ENCODE measurements around the gene PI4KA.

DNA sequence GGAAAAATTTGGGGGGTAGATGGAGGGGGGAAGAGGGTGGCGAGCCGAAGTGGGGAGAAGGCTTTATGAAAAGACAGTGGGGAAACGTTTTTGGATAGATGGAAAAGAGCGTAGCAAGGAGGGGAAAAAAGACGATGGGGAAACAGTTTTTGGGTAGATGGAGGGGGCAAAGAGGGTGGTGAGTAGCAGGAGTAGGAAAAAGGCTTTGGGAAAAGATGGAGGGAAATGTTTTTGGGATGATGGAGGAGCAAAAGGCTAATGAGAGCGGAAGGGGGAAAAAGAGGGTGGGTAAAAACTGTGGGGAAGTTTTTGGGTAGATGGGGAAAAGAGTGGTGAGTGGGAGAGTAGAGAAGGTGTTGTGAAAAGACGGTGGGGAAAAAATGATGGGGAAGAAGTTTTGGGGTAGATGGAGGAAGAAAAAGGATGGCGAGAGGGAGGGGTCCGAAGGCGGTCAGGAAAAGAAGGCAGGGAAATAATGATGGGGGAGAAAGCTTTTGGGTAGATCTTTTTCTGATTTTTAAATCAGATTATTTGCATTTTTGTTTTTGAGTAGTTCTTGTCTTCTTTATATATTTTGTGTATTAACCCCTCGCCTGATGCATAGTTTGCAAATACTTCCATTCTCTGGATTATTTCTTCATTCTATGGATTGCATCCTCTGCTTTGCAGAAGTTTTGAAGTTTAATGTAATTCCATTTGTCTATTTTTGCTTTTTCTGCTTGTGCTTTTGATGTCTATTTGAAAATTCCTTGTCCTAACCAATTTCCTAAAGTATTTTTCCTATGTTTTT lies 200.0 kb downstream of the PI4KA start:
- TF ChIP-seq, protein P1, sequence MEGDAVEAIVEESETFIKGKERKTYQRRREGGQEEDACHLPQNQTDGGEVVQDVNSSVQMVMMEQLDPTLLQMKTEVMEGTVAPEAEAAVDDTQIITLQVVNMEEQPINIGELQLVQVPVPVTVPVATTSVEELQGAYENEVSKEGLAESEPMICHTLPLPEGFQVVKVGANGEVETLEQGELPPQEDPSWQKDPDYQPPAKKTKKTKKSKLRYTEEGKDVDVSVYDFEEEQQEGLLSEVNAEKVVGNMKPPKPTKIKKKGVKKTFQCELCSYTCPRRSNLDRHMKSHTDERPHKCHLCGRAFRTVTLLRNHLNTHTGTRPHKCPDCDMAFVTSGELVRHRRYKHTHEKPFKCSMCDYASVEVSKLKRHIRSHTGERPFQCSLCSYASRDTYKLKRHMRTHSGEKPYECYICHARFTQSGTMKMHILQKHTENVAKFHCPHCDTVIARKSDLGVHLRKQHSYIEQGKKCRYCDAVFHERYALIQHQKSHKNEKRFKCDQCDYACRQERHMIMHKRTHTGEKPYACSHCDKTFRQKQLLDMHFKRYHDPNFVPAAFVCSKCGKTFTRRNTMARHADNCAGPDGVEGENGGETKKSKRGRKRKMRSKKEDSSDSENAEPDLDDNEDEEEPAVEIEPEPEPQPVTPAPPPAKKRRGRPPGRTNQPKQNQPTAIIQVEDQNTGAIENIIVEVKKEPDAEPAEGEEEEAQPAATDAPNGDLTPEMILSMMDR (conservative IDR thresholded peaks at IDR 0.05 in 1 of 2, IDR thresholded peaks at IDR 0.05 in 1 of 2; ENCODE audit: extremely low read depth in 1 of 2, insufficient read depth in 1 of 2, low read depth in 1 of 2, low read length in 2 of 2) = no peak
- no peak for TF ChIP-seq EZH2 (IDR thresholded peaks at IDR 0.05; ENCODE audit: borderline replicate concordance, low read length)

Data from mammary epithelial cell (primary cell).